HL-60 (cell line): ENCODE data around the gene SLC51B.
"Not testable (repeated sequence)": the region's sequence is repeated elsewhere in the genome, so short reads cannot be mapped to it uniquely, and the experiment has no call there.

ENCODE experiments used
- DNase-seq, 2 experiments: peaks; one replicate each; pipeline ENCODE4 v3.0.0-alpha.2; 2010 to 2020; ENCODE audit warnings: low read depth in 1 of 2, low spot score in 1 of 2
- H3K27ac ChIP-seq: fragments of 250-450 bp; sonication (Bioruptor Pico); replicated peaks from 2 replicates; pipeline ENCODE4 v1.5.1; 2020; ENCODE audit warnings: mild to moderate bottlenecking, moderate library complexity
- H3K27me3 ChIP-seq: fragments of 250-450 bp; sonication (Bioruptor Pico); 2 replicates; pipeline ENCODE4 v1.5.1; 2021; ENCODE audit warnings: mild to moderate bottlenecking, moderate library complexity; ENCODE audit not compliant: insufficient read depth, poor library complexity, severe bottlenecking
- H3K4me3 ChIP-seq: replicated peaks from 2 replicates; pipeline ENCODE4 v1.5.1; 2011; ENCODE audit warnings: mild to moderate bottlenecking, control low read depth, low read length; ENCODE audit not compliant: insufficient read depth
- GABPA ChIP-seq: IDR thresholded peaks from 2 replicates; pipeline ENCODE4 v1.6.1; 2012; ENCODE audit warnings: low read depth
- POLR2AphosphoS5 ChIP-seq: IDR thresholded peaks from 2 replicates; pipeline ENCODE4 v1.6.1; 2012; ENCODE audit warnings: low read depth
- REST ChIP-seq: IDR thresholded peaks from 2 replicates; pipeline ENCODE4 v1.6.1; 2012; ENCODE audit warnings: low read depth; ENCODE audit not compliant: insufficient replicate concordance
- SPI1 ChIP-seq: IDR thresholded peaks from 2 replicates; pipeline ENCODE4 v1.6.1; 2012; ENCODE audit warnings: low read depth, mild to moderate bottlenecking, borderline replicate concordance
- TF ChIP-seq, protein P1 (sequence below): IDR thresholded peaks from one replicate; pipeline ENCODE4 v1.5.1; 2011; ENCODE audit warnings: low read length, control low read depth, inconsistent platforms; ENCODE audit not compliant: insufficient read depth

Gene SLC51B

GRCh38 chr15:65099336-65099735 lies 54.1 kb downstream of the SLC51B start:
- Histone ChIP-seq H3K27me3 (no peaks in the 10 kb centered on the region), H3K27ac (no peak overlapping the region), H3K4me3 (no peak overlapping the region)
- no peak for DNase-seq
- no peak for TF ChIP-seq POLR2AphosphoS5
- TF ChIP-seq REST, result no peak
- TF ChIP-seq, protein P1, sequence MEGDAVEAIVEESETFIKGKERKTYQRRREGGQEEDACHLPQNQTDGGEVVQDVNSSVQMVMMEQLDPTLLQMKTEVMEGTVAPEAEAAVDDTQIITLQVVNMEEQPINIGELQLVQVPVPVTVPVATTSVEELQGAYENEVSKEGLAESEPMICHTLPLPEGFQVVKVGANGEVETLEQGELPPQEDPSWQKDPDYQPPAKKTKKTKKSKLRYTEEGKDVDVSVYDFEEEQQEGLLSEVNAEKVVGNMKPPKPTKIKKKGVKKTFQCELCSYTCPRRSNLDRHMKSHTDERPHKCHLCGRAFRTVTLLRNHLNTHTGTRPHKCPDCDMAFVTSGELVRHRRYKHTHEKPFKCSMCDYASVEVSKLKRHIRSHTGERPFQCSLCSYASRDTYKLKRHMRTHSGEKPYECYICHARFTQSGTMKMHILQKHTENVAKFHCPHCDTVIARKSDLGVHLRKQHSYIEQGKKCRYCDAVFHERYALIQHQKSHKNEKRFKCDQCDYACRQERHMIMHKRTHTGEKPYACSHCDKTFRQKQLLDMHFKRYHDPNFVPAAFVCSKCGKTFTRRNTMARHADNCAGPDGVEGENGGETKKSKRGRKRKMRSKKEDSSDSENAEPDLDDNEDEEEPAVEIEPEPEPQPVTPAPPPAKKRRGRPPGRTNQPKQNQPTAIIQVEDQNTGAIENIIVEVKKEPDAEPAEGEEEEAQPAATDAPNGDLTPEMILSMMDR, result no peak
- TF ChIP-seq GABPA, result no peak
- no peak for TF ChIP-seq SPI1

GRCh38 chr15:65099801-65100200 lies 54.6 kb downstream of the SLC51B start:
- not testable (repeated sequence) for H3K4me3 ChIP-seq, H3K27ac ChIP-seq, DNase-seq, H3K27me3 ChIP-seq

GRCh38 chr15:65100442-65100841 lies 55.3 kb downstream of the SLC51B start:
- TF ChIP-seq GABPA (no peak), SPI1 (no peak), REST (no peak), POLR2AphosphoS5 (no peak)
- TF ChIP-seq, protein P1, result no peak

GRCh38 chr15:65101411-65101890 lies 56.3 kb downstream of the SLC51B start:
- no peak overlapping the region for H3K4me3 ChIP-seq
- DNase-seq, result peak; percentile 54 to 66

More at GRCh38 chr15:65100442-65100841, 55.3 kb downstream of the SLC51B start:
- H3K27ac ChIP-seq, result no peak overlapping the region
- no peak overlapping the region for H3K4me3 ChIP-seq
- no peaks in the 10 kb centered on the region for H3K27me3 ChIP-seq
- no peak for DNase-seq

More at GRCh38 chr15:65101411-65101890, 56.3 kb downstream of the SLC51B start:
- H3K27me3 ChIP-seq, result no peaks in the 10 kb centered on the region
- TF ChIP-seq GABPA, result no peak
- TF ChIP-seq, protein P1, result peak; percentile 68
- TF ChIP-seq REST, result no peak
- 0 out of 2 replicates have a peak, but pooled peaks have one; percentile 28 for TF ChIP-seq SPI1
- TF ChIP-seq POLR2AphosphoS5, result peak; percentile 81
- no peak overlapping the region for H3K27ac ChIP-seq
